HepG2 (cell line): ENCODE data around the gene CDC42SE2.

Source experiments
- BRD4 ChIP-seq: sonication (generic); formaldehyde crosslinking; IDR thresholded peaks from 2 replicates; pipeline ENCODE4 v1.4.0; 2020; ENCODE audit warnings: missing genetic modification reagents
- GZF1 ChIP-seq: sonication (generic); formaldehyde crosslinking; IDR thresholded peaks from 2 replicates; pipeline ENCODE4 v1.5.1; 2020; ENCODE audit warnings: mild to moderate bottlenecking, missing genetic modification reagents
- ZMYM4 ChIP-seq: sonication (generic); formaldehyde crosslinking; IDR thresholded peaks from 2 replicates; pipeline ENCODE4 v1.8.1; 2023; ENCODE audit warnings: mild to moderate bottlenecking, missing genetic modification reagents
- ZNF768 ChIP-seq: sonication (generic); formaldehyde crosslinking; IDR thresholded peaks from 2 replicates; pipeline ENCODE4 v1.4.0; 2020; ENCODE audit warnings: missing genetic modification reagents
- ZNF792 ChIP-seq: IDR thresholded peaks from 2 replicates; pipeline ENCODE4 v1.6.1; 2016
- TF ChIP-seq, protein P1 (sequence below): sonication (generic); formaldehyde crosslinking; IDR thresholded peaks from 2 replicates; pipeline ENCODE4 v1.5.0; 2020; ENCODE audit warnings: mild to moderate bottlenecking, missing genetic modification reagents, moderate library complexity
- TF ChIP-seq, protein P2 (sequence below), 2 experiments: sonication (generic) in 1 of 2; formaldehyde crosslinking in 1 of 2; IDR thresholded peaks; 2 replicates each; pipeline versions ENCODE4 v1.4.0 to v1.6.1; 2018 to 2020; ENCODE audit warnings: missing genetic modification reagents in 2 of 2, borderline replicate concordance in 1 of 2, low read depth in 1 of 2, mild to moderate bottlenecking in 1 of 2, missing biosample characterization in 1 of 2
- TF ChIP-seq, protein P3 (sequence below): sonication (generic); formaldehyde crosslinking; IDR thresholded peaks from 2 replicates; pipeline ENCODE4 v1.4.0; 2020; ENCODE audit warnings: missing genetic modification reagents

DNA sequence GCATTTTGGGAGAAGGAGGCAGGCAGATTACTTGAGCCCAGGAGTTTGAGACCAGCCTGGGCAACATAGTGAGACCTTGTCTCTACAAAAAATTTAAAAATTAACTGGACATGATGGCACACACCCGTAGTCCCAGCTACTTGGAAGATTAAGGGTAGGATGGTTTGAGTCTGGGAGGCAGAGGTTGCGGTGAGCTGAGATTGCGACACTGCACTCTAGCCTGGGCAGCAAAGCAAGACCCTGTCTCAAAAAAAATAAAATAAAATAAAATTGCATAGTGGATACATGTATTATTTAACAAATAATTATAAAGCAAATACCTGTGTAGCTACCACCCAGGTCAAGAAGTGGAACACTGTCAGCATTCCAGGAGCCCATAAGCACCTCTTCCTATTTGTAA is 90.1 kb downstream of the CDC42SE2 start:
- no peak for TF ChIP-seq ZNF792 (CRISPR knock-in tag)
- TF ChIP-seq ZMYM4, result no peak
- TF ChIP-seq, protein P1, sequence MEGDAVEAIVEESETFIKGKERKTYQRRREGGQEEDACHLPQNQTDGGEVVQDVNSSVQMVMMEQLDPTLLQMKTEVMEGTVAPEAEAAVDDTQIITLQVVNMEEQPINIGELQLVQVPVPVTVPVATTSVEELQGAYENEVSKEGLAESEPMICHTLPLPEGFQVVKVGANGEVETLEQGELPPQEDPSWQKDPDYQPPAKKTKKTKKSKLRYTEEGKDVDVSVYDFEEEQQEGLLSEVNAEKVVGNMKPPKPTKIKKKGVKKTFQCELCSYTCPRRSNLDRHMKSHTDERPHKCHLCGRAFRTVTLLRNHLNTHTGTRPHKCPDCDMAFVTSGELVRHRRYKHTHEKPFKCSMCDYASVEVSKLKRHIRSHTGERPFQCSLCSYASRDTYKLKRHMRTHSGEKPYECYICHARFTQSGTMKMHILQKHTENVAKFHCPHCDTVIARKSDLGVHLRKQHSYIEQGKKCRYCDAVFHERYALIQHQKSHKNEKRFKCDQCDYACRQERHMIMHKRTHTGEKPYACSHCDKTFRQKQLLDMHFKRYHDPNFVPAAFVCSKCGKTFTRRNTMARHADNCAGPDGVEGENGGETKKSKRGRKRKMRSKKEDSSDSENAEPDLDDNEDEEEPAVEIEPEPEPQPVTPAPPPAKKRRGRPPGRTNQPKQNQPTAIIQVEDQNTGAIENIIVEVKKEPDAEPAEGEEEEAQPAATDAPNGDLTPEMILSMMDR, result no peak
- TF ChIP-seq GZF1 (CRISPR knock-in tag), result no peak
- no peak for TF ChIP-seq BRD4
- TF ChIP-seq, protein P2, sequence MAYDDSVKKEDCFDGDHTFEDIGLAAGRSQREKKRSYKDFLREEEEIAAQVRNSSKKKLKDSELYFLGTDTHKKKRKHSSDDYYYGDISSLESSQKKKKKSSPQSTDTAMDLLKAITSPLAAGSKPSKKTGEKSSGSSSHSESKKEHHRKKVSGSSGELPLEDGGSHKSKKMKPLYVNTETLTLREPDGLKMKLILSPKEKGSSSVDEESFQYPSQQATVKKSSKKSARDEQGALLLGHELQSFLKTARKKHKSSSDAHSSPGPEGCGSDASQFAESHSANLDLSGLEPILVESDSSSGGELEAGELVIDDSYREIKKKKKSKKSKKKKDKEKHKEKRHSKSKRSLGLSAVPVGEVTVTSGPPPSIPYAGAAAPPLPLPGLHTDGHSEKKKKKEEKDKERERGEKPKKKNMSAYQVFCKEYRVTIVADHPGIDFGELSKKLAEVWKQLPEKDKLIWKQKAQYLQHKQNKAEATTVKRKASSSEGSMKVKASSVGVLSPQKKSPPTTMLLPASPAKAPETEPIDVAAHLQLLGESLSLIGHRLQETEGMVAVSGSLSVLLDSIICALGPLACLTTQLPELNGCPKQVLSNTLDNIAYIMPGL (CRISPR knock-in tag; IDR thresholded peaks at IDR 0.05; ENCODE audit: borderline replicate concordance in 1 of 2, low read depth in 1 of 2), result no peak
- TF ChIP-seq ZNF768, result no peak
- TF ChIP-seq, protein P3, sequence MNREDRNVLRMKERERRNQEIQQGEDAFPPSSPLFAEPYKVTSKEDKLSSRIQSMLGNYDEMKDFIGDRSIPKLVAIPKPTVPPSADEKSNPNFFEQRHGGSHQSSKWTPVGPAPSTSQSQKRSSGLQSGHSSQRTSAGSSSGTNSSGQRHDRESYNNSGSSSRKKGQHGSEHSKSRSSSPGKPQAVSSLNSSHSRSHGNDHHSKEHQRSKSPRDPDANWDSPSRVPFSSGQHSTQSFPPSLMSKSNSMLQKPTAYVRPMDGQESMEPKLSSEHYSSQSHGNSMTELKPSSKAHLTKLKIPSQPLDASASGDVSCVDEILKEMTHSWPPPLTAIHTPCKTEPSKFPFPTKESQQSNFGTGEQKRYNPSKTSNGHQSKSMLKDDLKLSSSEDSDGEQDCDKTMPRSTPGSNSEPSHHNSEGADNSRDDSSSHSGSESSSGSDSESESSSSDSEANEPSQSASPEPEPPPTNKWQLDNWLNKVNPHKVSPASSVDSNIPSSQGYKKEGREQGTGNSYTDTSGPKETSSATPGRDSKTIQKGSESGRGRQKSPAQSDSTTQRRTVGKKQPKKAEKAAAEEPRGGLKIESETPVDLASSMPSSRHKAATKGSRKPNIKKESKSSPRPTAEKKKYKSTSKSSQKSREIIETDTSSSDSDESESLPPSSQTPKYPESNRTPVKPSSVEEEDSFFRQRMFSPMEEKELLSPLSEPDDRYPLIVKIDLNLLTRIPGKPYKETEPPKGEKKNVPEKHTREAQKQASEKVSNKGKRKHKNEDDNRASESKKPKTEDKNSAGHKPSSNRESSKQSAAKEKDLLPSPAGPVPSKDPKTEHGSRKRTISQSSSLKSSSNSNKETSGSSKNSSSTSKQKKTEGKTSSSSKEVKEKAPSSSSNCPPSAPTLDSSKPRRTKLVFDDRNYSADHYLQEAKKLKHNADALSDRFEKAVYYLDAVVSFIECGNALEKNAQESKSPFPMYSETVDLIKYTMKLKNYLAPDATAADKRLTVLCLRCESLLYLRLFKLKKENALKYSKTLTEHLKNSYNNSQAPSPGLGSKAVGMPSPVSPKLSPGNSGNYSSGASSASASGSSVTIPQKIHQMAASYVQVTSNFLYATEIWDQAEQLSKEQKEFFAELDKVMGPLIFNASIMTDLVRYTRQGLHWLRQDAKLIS (CRISPR knock-in tag), result no peak
